MM.1S (cell line): ENCODE measurements around the gene TMOD3.

Experiments
- DNase-seq: peaks from one replicate; pipeline ENCODE4 v3.0.0-alpha.2; 2015
- H2AFZ ChIP-seq: fragments of 300-600 bp; sonication (generic); 2 replicates; pipeline ENCODE4 v1.6.0; 2016; ENCODE audit warnings: antibody characterized with exemption, low read length
- H3F3A ChIP-seq: fragments of 300-600 bp; sonication (generic); 2 replicates; pipeline ENCODE4 v1.6.1; 2016; ENCODE audit warnings: mild to moderate bottlenecking, antibody characterized with exemption, low read length, moderate library complexity, mixed read lengths; ENCODE audit not compliant: insufficient read depth
- H3K27ac ChIP-seq: fragments of 300-600 bp; sonication (generic); 2 replicates; pipeline ENCODE4 v1.5.1; 2016; ENCODE audit warnings: mild to moderate bottlenecking, low read length
- H3K27me3 ChIP-seq: fragments of 300-600 bp; sonication (generic); replicated peaks from 2 replicates; pipeline ENCODE4 v1.6.0; 2016; ENCODE audit warnings: low read length; ENCODE audit not compliant: insufficient read depth
- H3K36me3 ChIP-seq: fragments of 300-600 bp; sonication (generic); replicated peaks from 2 replicates; pipeline ENCODE4 v1.6.1; 2016; ENCODE audit warnings: mild to moderate bottlenecking, low read length, mixed read lengths; ENCODE audit not compliant: insufficient read depth
- H3K4me1 ChIP-seq: fragments of 300-600 bp; sonication (generic); 2 replicates; pipeline ENCODE4 v1.6.1; 2016; ENCODE audit warnings: low read length, mixed read lengths
- H3K4me2 ChIP-seq: fragments of 300-600 bp; sonication (generic); 2 replicates; pipeline ENCODE4 v1.6.0; 2016; ENCODE audit warnings: low read depth, low read length
- H3K4me3 ChIP-seq: fragments of 300-600 bp; sonication (generic); 2 replicates; pipeline ENCODE4 v1.5.1; 2016; ENCODE audit warnings: low read length, mixed read lengths
- H3K79me2 ChIP-seq: fragments of 300-600 bp; sonication (generic); 2 replicates; pipeline ENCODE4 v1.6.1; 2016; ENCODE audit warnings: mixed run types, low read length, mixed read lengths
- H3K9ac ChIP-seq: fragments of 300-600 bp; sonication (generic); 2 replicates; pipeline ENCODE4 v1.6.1; 2016; ENCODE audit warnings: low read length, mixed read lengths
- H3K9me2 ChIP-seq: fragments of 300-600 bp; sonication (generic); replicated peaks from 2 replicates; pipeline ENCODE4 v1.6.1; 2016; ENCODE audit warnings: mild to moderate bottlenecking, low read length, mixed read lengths; ENCODE audit not compliant: insufficient read depth
- H3K9me3 ChIP-seq: fragments of 300-600 bp; sonication (generic); replicated peaks from 2 replicates; pipeline ENCODE4 v1.6.1; 2016; ENCODE audit warnings: mild to moderate bottlenecking, low read length, mixed read lengths; ENCODE audit not compliant: insufficient read depth
- H4K20me1 ChIP-seq: fragments of 300-600 bp; sonication (generic); 2 replicates; pipeline ENCODE4 v1.6.1; 2016; ENCODE audit warnings: mild to moderate bottlenecking, low read length, moderate library complexity, mixed read lengths; ENCODE audit not compliant: insufficient read depth
- CTCF ChIP-seq: fragments of 300-600 bp; sonication (generic); IDR thresholded peaks from 2 replicates; pipeline ENCODE4 v1.5.1; 2016; ENCODE audit warnings: antibody characterized with exemption, low read length, mixed read lengths
- EZH2 ChIP-seq: fragments of 300-600 bp; sonication (generic); optimal IDR thresholded peaks from 2 replicates; pipeline ENCODE3; 2017; ENCODE audit warnings: low read depth, mild to moderate bottlenecking, antibody characterized with exemption, low read length, mixed read lengths
- EZH2phosphoT487 ChIP-seq: fragments of 300-600 bp; sonication (generic); IDR thresholded peaks from 2 replicates; pipeline ENCODE4 v1.6.1; 2018; ENCODE audit warnings: antibody characterized with exemption, low read length

Gene TMOD3

DNA sequence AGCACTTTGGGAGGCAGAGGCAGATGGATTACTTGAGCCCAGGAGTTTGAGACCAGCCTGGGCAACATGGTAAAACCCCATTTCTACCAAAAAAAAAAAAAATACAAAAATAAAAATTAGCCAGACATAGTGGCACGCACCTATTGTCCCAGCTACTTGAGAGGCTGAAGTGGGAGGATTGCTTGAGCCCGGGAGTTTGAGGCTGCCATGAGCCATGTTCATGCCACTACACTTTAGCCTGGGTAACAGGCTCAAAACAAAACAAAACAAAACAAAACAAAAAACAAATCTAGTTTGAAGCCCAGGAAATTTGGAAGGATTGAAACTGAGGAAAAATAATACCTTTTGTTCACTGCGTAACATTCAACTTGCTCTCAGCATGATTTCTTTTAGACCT lies 16.6 kb downstream of the TMOD3 start:
- H3K9ac ChIP-seq: no peak overlapping the region
- peaks cover 14% of the 10 kb centered on the region for H3K4me1 ChIP-seq
- no peak overlapping the region for H2AFZ ChIP-seq

GRCh38 chr15:51846463-51847230 lies 17.2 kb downstream of the TMOD3 start:
- Histone ChIP-seq H3F3A (no peaks in the 10 kb centered on the region), H3K27me3 (no peaks in the 10 kb centered on the region), H2AFZ (no peak overlapping the region), H3K4me3 (no peak overlapping the region), H3K4me1 (peaks cover 14% of the 10 kb centered on the region), H3K36me3 (no peaks in the 10 kb centered on the region), H4K20me1 (peaks cover 5% of the 10 kb centered on the region; the same call in 1 of the 2 replicates), H3K9me3 (no peaks in the 10 kb centered on the region), H3K27ac (no peak overlapping the region), H3K4me2 (no peak overlapping the region), H3K79me2 (peaks cover 100% of the 10 kb centered on the region), H3K9me2 (no peaks in the 10 kb centered on the region), H3K9ac (no peak overlapping the region)
- no peak for DNase-seq
- TF ChIP-seq EZH2 (no peak), EZH2phosphoT487 (no peak), CTCF (no peak)

More for the DNA sequence above, 16.6 kb downstream of the TMOD3 start:
- Histone ChIP-seq H3K27ac (no peak overlapping the region), H3K4me3 (no peak overlapping the region), H3K27me3 (no peaks in the 10 kb centered on the region), H3K9me3 (no peaks in the 10 kb centered on the region), H3K4me2 (no peak overlapping the region), H3K36me3 (no peaks in the 10 kb centered on the region), H3K79me2 (peaks cover 100% of the 10 kb centered on the region), H4K20me1 (peaks cover 5% of the 10 kb centered on the region; the same call in 1 of the 2 replicates), H3F3A (no peaks in the 10 kb centered on the region), H3K9me2 (no peaks in the 10 kb centered on the region)
- no peak for TF ChIP-seq CTCF
- TF ChIP-seq EZH2: no peak
- TF ChIP-seq EZH2phosphoT487: no peak
- no peak for DNase-seq

- no peaks in the 10 kb centered on the region for H3K36me3 ChIP-seq
- no peak overlapping the region for H3K4me3 ChIP-seq
- H3K9me2 ChIP-seq: no peaks in the 10 kb centered on the region
- H3K27me3 ChIP-seq: no peaks in the 10 kb centered on the region
- no peaks in the 10 kb centered on the region for H3K4me1 ChIP-seq
- H3K4me2 ChIP-seq: no peak overlapping the region
- H3K27ac ChIP-seq: no peak overlapping the region
- H3K79me2 ChIP-seq: peaks cover 100% of the 10 kb centered on the region
- H3K9me3 ChIP-seq: no peaks in the 10 kb centered on the region
- no peak overlapping the region for H3K9ac ChIP-seq
- DNase-seq: no peak
- TF ChIP-seq EZH2phosphoT487 (no peak), CTCF (no peak), EZH2 (no peak)
- H2AFZ ChIP-seq: no peak overlapping the region
- peaks cover 5% of the 10 kb centered on the region; the same call in 1 of the 2 replicates for H4K20me1 ChIP-seq
- H3F3A ChIP-seq: no peaks in the 10 kb centered on the region
Measured at GRCh38 chr15:51848811-51849210, 19.4 kb downstream of the TMOD3 start.
